T-cell (primary cell): Measurements from ENCODE around the gene MPP3. TPM values are rescaled to one million over a fixed set of nuclear protein-coding genes. Genes with fewer than 3 reads are reported as not detected.

Experiments used
- ATAC-seq, 4 experiments: fragments of 200-7000 bp in 3 of 4; fragments of 150-1000 bp in 1 of 4; cut with Tn5 transposase; replicated peaks in 1 of 4; 1 replicate in 3 of 4; 2 replicates in 1 of 4; pipeline ENCODE4 v1.10.0; 2021; ENCODE audit warnings: moderate library complexity in 3 of 4, mild to moderate bottlenecking in 2 of 4, moderate number of reproducible peaks in 1 of 4
- CTCF ChIA-PET, 2 donors: fragments of 300-600 bp; sonication (Branson Sonifier 250); formaldehyde crosslinking; loops; one replicate each; lab custom pipeline; 2022; ENCODE audit warnings: antibody characterized with exemption in 2 of 2; lab: Charles Lee
- POLR2A ChIA-PET, 2 donors: fragments of 300-600 bp; sonication (Branson Sonifier 250); formaldehyde crosslinking; loops; one replicate each; lab custom pipeline; 2022; ENCODE audit warnings: antibody characterized with exemption in 2 of 2; lab: Charles Lee
- DNase-seq, 35 experiments: peaks; one replicate each; pipeline versions ENCODE4 v3.0.0 to v3.0.0-alpha.2; 2013 to 2023
- H3K27ac ChIP-seq: one replicate; pipeline ENCODE4 v1.5.1; 2013; ENCODE audit warnings: low read length
- H3K27me3 ChIP-seq, 2 experiments: replicated peaks in 1 of 2; 1 replicate in 1 of 2; 2 replicates in 1 of 2; pipeline versions ENCODE4 v1.6.1 to v1.7.0; 2013; ENCODE audit warnings: low read length in 1 of 2, mixed read lengths in 1 of 2; ENCODE audit not compliant: control insufficient read depth in 2 of 2, insufficient read depth in 2 of 2; ENCODE audit errors: extremely low read depth in 1 of 2
- H3K36me3 ChIP-seq, 2 donors: 1 replicate in 1 of 2; 2 replicates in 1 of 2; pipeline versions ENCODE4 v1.6.1 to v1.7.0; 2013; ENCODE audit warnings: low read length in 1 of 2; ENCODE audit not compliant: control insufficient read depth in 2 of 2, insufficient read depth in 1 of 2; ENCODE audit errors: extremely low read depth in 1 of 2
- H3K4me1 ChIP-seq, 2 experiments: 1 replicate in 1 of 2; 2 replicates in 1 of 2; pipeline versions ENCODE4 v1.6.1 to v1.7.0; 2013; ENCODE audit warnings: low read length in 2 of 2, mixed read lengths in 1 of 2; ENCODE audit not compliant: insufficient read depth in 2 of 2, control insufficient read depth in 1 of 2; ENCODE audit errors: extremely low read depth in 1 of 2
- H3K4me3 ChIP-seq, 2 donors: 1 replicate in 1 of 2; 2 replicates in 1 of 2; pipeline versions ENCODE4 v1.5.1 to v1.7.0; 2013; ENCODE audit warnings: mild to moderate bottlenecking in 2 of 2, low read length in 1 of 2, moderate library complexity in 1 of 2; ENCODE audit not compliant: control insufficient read depth in 1 of 2; ENCODE audit errors: extremely low read depth in 1 of 2
- H3K9me3 ChIP-seq: 2 replicates; pipeline ENCODE4 v1.7.0; 2013
- H3K27ac Mint-ChIP-seq, 2 donors: one replicate each; pipeline ENCODE4 v1.8.0; 2020 to 2021; ENCODE audit warnings: mild to moderate bottlenecking in 2 of 2, mixed read lengths in 2 of 2
- H3K27me3 Mint-ChIP-seq, 2 donors: one replicate each; pipeline ENCODE4 v1.8.0; 2021 to 2022; ENCODE audit warnings: mixed read lengths in 2 of 2
- H3K36me3 Mint-ChIP-seq: one replicate; pipeline ENCODE4 v1.8.0; 2021; ENCODE audit warnings: mixed read lengths
- H3K4me1 Mint-ChIP-seq, 3 donors: one replicate each; pipeline ENCODE4 v1.8.0; 2020 to 2022; ENCODE audit warnings: mixed read lengths in 3 of 3, mild to moderate bottlenecking in 1 of 3
- H3K4me3 Mint-ChIP-seq, 3 donors: one replicate each; pipeline ENCODE4 v1.8.0; 2020 to 2022; ENCODE audit warnings: mild to moderate bottlenecking in 3 of 3, mixed read lengths in 3 of 3, moderate library complexity in 3 of 3
- H3K9me3 Mint-ChIP-seq, 3 donors: one replicate each; pipeline ENCODE4 v1.8.0; 2020 to 2022; ENCODE audit warnings: mixed read lengths in 3 of 3
- WGBS: methylation state at CpG from one replicate; pipeline ENCODE4 v1.1.5; 2013; ENCODE audit warnings: missing lambda C conversion rate; ENCODE audit not compliant: insufficient coverage; 5-methylcytosine and 5-hydroxymethylcytosine counted together
- total RNA-seq, 35 experiments: library from RNA in 6 of 35; stranded (reverse) in 6 of 35; fragments of 120-200 nt in 1 of 35; gene quantifications; one replicate each; pipeline versions ENCODE4 v1.2.1 to v1.2.4 and lab custom pipeline; 2013 to 2026

MPP3 gene
- total RNA-seq, 5 donors from 2014 or later (not counting 1 experiment from before 2014, with no cell fraction given) = 0.32 to 0.60 (median 0.44) TPM; not detected in 1

DNA sequence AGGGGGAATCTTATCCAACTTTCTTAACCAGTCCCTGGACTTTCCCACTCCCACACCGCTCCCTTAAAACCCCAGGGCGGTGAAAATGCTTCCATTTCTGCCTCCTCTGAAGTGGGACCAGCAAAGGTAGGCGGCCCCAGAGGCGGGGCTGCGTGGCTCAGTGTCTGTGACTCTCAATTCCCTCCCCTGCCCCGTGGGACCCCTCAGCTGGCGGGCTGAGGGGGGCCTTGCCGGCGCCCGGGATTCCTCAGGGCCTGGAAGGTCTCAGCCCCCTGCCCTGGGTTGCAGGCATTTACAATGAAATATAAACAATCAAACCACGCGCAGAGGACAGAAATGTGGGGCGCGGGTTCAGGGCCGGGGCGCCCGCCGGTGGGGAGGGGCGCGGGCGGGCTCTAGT is 78.0 kb downstream of the MPP3 start:
- WGBS = 40% methylated on average over 19 of the region's 21 CpGs
- ATAC-seq (no peak), DNase-seq (no peak)
- Histone ChIP-seq H3K9me3 (no peaks in the 10 kb centered on the region), H3K27me3 (peaks cover 0 to 72% of the 10 kb centered on the region in 2 experiments), H3K36me3 (no peaks in the 10 kb centered on the region), H3K27ac (no peak overlapping the region), H3K4me1 (peaks cover 0 to 2% of the 10 kb centered on the region in 2 experiments), H3K4me3 (no peak overlapping the region)
- H3K27ac Mint-ChIP-seq = no peak overlapping the region
- H3K36me3 Mint-ChIP-seq = no peaks in the 10 kb centered on the region
- peaks cover 45 to 60% of the 10 kb centered on the region in 2 donors for H3K27me3 Mint-ChIP-seq
- no peaks in the 10 kb centered on the region for H3K9me3 Mint-ChIP-seq
- H3K4me1 Mint-ChIP-seq = peaks cover 0 to 7% (median 3%) of the 10 kb centered on the region in 3 donors
- ChIA-PET POLR2A (no interaction called here), CTCF (interaction anchor here in 1 of 2 donors (1.5 kb wide), 1 partner anchor 61 kb away, joined by 4 read pairs; no protein-coding TSS in a partner anchor)
- H3K4me3 Mint-ChIP-seq = no peak overlapping the region

DNA sequence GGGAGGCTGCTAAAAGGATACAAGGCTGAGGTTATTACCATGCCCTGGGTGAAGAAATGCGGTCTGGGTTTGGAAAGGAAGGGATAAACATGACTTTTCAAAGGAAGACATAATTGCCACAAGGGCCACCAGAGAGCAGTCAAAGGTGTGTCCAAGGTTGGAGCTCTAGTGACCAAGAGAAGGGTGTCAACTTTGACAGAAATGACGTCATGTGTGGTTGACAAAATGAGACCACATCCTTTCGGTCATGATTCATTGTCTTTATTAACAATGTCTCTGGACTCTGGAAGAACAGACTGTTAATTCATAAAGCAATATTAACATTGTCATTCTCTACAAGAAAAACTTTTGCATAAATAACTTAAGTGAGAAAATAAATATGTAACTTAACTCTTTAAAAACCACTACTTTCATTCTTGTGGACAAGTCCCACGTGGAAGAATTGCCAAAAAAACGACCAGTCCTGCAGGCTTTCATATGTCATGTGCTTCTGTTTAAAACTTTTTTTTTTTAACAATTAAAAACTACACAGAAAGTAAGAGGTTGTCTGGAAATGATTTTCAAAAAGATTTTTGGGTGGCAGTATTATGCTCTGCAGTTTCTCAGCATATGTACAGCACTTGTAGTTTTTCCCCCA is 79.3 kb downstream of the MPP3 start:
- Mint-ChIP-seq H3K4me3 (no peak overlapping the region), H3K4me1 (peaks cover 0 to 7% (median 3%) of the 10 kb centered on the region in 3 donors), H3K27ac (no peak overlapping the region), H3K9me3 (no peaks in the 10 kb centered on the region), H3K36me3 (no peaks in the 10 kb centered on the region), H3K27me3 (peaks cover 51 to 58% of the 10 kb centered on the region in 2 donors)
- ATAC-seq (no peak), DNase-seq (peak in 1 of 35 experiments; percentile 22)
- ChIA-PET POLR2A (no interaction called here), CTCF (no interaction called here)
- no peaks in the 10 kb centered on the region for H3K36me3 ChIP-seq
- no peak overlapping the region for H3K4me3 ChIP-seq
- H3K9me3 ChIP-seq = no peaks in the 10 kb centered on the region
- peaks cover 0 to 69% of the 10 kb centered on the region in 2 experiments for H3K27me3 ChIP-seq
- H3K4me1 ChIP-seq = peaks cover 0 to 2% of the 10 kb centered on the region in 2 experiments
- 79% methylated on average over 2 of the region's 5 CpGs for WGBS
- H3K27ac ChIP-seq = no peak overlapping the region

Other genes starting within 250 kb of the MPP3 start
- 1 to 10 TPM; 2.9 to 5.5 (median 3.6) TPM for gene MEOX1, start 171.2 kb downstream of the MPP3 start, total RNA-seq
- gene SOST, start 74.4 kb downstream of the MPP3 start, total RNA-seq = not detected
- gene DUSP3, start 54.2 kb downstream of the MPP3 start, total RNA-seq = 1 to 10 TPM; 8.1 to 9.8 (median 9.6) TPM
- gene CFAP97D1, start 52.7 kb downstream of the MPP3 start, total RNA-seq = not detected
- gene CD300LG, start 14.0 kb upstream of the MPP3 start, total RNA-seq = not detected
- 1 to 10 TPM; 1.6 to 5.6 (median 3.2) TPM for gene MPP2, start 74.4 kb upstream of the MPP3 start, total RNA-seq
- gene PPY, start 109.3 kb upstream of the MPP3 start, total RNA-seq = not detected
- gene PYY, start 120.8 kb upstream of the MPP3 start, total RNA-seq = not detected
- 1 to 10 TPM in 4 of 5 donors, under 1 TPM in 1; 0.35 to 2.4 (median 1.8) TPM for gene NAGS, start 171.5 kb upstream of the MPP3 start, total RNA-seq
- gene TMEM101, start 181.8 kb upstream of the MPP3 start, total RNA-seq = 10 to 100 TPM; 13.4 to 32.4 (median 26.6) TPM
- gene LSM12, start 233.5 kb upstream of the MPP3 start, total RNA-seq = 10 to 100 TPM; 29.4 to 39.0 (median 37.1) TPM
- gene G6PC3, start 237.6 kb upstream of the MPP3 start, total RNA-seq = 10 to 100 TPM in 4 of 5 donors, 1 to 10 TPM in 1; 9.4 to 19.0 (median 16.2) TPM